Coronary artery (tissue), 2 donors: ENCODE results near the gene MAPKAPK2.
"Not testable (repeated sequence)": the region's sequence is repeated elsewhere in the genome, so short reads cannot be mapped to it uniquely, and the experiment has no call there.

ENCODE experiments used
- DNase-seq: peaks from one replicate; pipeline ENCODE4 v3.0.0-alpha.2; 2017; ENCODE audit warnings: low spot score
- H3K27ac ChIP-seq, 2 donors: fragments of 200-600 bp; sonication (generic); one replicate each; pipeline ENCODE4 v1.5.1; 2016 to 2019
- H3K4me3 ChIP-seq: fragments of 200-600 bp; sonication (generic); 2 replicates; pipeline ENCODE4 v1.5.1; 2016; ENCODE audit warnings: mild to moderate bottlenecking, moderate library complexity
- TF ChIP-seq, protein P1 (sequence below): fragments of 200-600 bp; sonication (generic); IDR thresholded peaks from one replicate; pipeline ENCODE4 v1.5.1; 2019; ENCODE audit warnings: antibody characterized with exemption

MAPKAPK2 gene

DNA sequence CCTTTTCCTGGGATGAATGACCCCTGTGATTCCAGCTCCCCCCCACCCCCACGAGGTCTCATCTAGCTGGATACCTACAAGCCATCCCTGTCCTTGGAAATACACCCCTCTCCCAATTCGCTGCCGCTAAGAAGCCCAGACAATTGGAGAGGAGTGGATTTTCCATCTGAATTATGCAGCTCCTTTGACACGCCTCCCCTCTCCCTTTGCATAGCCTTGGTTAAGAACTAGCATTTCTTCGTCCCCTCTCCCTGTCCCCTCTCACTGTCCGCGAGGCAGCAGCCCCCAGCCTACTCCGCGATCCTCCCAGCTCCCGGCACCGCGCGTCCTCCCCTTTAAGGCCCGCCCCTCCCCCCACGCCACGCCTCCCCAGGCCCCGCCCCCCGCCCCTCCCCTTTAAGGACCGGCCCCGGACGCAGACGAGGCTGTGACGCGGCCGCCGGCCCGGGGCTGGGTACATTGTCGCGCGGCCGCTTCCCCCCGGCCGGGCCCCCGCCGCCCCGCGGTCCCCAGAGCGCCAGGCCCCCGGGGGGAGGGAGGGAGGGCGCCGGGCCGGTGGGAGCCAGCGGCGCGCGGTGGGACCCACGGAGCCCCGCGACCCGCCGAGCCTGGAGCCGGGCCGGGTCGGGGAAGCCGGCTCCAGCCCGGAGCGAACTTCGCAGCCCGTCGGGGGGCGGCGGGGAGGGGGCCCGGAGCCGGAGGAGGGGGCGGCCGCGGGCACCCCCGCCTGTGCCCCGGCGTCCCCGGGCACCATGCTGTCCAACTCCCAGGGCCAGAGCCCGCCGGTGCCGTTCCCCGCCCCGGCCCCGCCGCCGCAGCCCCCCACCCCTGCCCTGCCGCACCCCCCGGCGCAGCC, at the start of gene MAPKAPK2:
Gene MAPKAPK2, plus strand, starts transcription at position 428 of the 856 bp plus-strand sequence. Its CDS starts 325 bp downstream, at position 753.
- H3K4me3 ChIP-seq = peak within 1 kb of the TSS; percentile 98
- DNase-seq = peak; percentile 87
- TF ChIP-seq, protein P1, sequence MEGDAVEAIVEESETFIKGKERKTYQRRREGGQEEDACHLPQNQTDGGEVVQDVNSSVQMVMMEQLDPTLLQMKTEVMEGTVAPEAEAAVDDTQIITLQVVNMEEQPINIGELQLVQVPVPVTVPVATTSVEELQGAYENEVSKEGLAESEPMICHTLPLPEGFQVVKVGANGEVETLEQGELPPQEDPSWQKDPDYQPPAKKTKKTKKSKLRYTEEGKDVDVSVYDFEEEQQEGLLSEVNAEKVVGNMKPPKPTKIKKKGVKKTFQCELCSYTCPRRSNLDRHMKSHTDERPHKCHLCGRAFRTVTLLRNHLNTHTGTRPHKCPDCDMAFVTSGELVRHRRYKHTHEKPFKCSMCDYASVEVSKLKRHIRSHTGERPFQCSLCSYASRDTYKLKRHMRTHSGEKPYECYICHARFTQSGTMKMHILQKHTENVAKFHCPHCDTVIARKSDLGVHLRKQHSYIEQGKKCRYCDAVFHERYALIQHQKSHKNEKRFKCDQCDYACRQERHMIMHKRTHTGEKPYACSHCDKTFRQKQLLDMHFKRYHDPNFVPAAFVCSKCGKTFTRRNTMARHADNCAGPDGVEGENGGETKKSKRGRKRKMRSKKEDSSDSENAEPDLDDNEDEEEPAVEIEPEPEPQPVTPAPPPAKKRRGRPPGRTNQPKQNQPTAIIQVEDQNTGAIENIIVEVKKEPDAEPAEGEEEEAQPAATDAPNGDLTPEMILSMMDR = no peak
- H3K27ac ChIP-seq = peak within 1 kb of the TSS; percentile 98 to 100

DNA sequence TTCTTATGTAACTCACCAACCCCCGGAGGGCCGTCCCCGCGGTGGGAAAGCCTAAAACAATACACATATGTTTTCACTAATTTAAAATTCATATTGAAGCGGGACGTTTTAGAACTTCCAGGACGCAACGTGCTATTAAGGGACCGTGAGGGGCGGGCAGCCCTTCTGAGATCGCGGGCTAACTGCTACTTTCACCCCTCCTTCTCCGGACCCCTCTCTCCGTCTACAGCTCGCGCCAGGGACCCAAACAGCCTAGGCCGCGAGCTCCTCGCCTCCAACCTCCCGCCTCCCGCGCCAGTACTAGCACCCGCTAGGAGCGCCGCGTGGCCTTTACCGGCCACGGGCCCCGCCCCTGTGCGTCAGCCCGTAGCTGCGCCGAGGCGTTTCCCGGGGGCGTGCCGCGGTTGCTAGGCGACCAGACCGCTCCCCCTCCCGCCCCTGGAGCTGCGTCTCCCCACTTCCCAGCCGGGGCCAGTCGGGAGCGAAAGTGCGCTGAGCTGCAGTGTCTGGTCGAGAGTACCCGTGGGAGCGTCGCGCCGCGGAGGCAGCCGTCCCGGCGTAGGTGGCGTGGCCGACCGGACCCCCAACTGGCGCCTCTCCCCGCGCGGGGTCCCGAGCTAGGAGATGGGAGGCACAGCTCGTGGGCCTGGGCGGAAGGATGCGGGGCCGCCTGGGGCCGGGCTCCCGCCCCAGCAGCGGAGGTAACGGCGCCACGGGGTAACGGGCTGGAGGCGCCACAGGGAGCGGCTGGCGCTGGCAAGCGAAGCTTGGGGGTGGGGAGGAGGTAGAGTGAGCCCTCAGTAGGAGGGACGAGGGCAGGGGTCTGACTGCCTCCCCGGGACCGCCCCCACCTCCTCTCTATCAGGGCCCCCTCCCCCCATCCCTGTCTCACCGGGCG, 49.4 kb upstream of the MAPKAPK2 start, which contains the start of gene DYRK3:
Gene DYRK3, plus strand, starts transcription at position 457 of the 898 bp plus-strand sequence. Its CDS starts 168 bp downstream, at position 625.
- H3K4me3 ChIP-seq = peak within 1 kb of the TSS; percentile 89
- TF ChIP-seq, protein P1 = no peak
- peak; percentile 96 for DNase-seq
- H3K27ac ChIP-seq = peak within 1 kb of the TSS; percentile 92 to 96

DNA sequence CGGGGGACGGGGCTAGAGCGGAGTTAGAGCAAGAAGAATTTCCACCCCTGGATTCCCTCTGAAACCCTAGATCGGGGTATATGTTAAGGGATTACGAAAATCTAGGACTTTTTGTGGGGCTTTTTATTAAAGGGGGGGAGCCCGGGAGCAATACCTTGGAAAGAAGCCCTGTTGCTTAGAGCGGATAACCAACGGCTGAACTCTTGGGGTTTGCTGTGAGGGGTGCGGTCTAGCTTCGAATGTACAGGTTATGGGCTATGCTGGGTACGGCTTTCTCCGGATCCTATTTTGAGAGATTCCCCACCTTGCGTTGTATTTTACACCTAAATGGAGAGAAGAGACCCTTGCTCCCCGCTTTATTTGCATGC, 48.7 kb upstream of the MAPKAPK2 start:
- H3K4me3 ChIP-seq = peak overlapping the region; percentile 89
- TF ChIP-seq, protein P1 = no peak
- DNase-seq = no peak

DNA sequence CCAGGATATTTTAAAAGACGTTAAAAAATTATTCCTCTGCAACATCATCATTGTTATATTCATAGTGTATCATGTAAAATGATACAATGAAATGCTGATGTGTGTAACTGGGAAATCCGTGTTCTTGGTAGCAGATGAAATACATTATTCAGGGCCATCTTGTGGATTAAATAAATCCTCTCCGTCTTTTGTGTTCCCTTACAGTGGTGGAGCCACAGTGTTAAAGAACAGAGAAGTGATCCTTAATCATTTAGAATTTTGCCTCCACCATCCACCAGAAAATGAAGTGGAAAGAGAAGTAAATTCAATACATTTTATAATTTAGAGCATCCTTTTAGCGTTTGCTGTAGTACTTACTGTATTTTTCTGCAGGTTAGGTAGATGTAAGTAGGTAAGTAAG, 48.0 kb upstream of the MAPKAPK2 start:
- H3K4me3 ChIP-seq = peak overlapping the region; percentile 89
- no peak for DNase-seq
- TF ChIP-seq, protein P1 = no peak
- peak overlapping the region in 1 of 2 donors; percentile 18 for H3K27ac ChIP-seq

More for the DNA sequence above, 48.7 kb upstream of the MAPKAPK2 start:
- H3K27ac ChIP-seq = peak overlapping the region; percentile 92 to 96

DNA sequence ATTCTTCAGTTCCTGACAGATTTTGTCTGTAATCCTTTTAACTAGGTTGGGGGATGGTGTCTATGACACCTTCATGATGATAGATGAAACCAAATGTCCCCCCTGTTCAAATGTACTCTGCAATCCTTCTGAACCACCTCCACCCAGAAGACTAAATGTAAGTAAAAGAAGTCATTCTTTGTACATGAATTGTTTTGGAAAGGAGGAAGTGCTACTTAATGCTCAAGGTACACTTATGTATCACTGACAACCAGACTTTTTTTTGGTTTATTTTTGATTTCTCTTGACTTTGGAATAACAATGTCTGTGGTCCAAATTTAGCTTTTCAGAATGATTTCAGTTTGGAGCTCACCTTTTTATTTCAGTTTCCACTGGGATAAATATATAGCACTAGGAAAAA, 47.1 kb upstream of the MAPKAPK2 start:
- no peak overlapping the region for H3K27ac ChIP-seq
- no peak for DNase-seq
- TF ChIP-seq, protein P1 = no peak
- no peak overlapping the region for H3K4me3 ChIP-seq

DNA sequence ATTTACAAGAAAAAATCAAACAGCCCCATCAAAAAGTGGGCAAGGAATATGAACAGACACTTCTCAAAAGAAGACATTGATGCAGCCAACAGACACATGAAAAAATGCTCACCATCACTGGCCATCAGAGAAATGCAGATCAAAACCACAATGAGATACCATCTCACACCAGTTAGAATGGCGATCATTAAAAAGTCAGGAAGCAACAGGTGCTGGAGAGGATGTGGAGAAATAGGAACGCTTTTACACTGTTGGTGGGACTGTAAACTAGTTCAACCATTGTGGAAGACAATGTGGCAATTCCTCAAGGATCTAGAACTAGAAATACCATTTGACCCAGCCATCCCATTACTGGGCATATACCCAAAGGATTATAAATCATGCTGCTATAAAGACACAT, 42.6 kb upstream of the MAPKAPK2 start:
- DNase-seq, H3K27ac ChIP-seq, H3K4me3 ChIP-seq: not testable (repeated sequence)

DNA sequence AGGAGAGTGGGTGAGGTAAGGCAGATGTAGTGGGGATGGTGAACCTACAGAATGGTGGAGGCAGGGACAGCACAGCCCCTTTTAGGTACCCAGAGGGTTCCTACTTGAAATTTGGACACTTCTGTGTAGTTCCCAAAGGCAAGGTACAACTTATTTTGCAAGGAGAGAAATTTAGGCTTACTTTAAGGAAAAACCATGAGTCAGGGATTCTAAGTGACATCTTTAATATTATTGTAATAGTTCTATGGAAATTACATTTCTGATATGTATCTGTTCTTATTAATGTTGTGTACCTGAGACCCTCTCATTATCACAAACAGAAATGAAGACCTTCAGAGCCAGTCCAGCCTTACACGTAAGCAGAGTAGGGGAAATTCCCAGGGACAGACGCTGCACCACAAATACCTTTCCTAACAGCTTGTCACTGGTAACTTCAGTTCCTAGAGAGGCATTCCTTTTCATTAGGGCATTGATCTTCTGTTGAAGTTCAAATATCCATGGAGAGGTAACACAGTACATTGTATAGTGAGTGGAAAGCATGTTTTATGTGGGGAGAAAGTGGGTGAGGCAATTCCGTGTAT, 41.5 kb upstream of the MAPKAPK2 start:
- DNase-seq = no peak
- Histone ChIP-seq H3K4me3 (no peak overlapping the region), H3K27ac (no peak overlapping the region)
- TF ChIP-seq, protein P1 = no peak
